HepG2 (cell line): ENCODE data around the gene BLOC1S4. TPM values are rescaled to one million over a fixed set of nuclear protein-coding genes. Genes with fewer than 3 reads are reported as not detected.

Source experiments
- CENPT ChIP-seq: sonication (generic); formaldehyde crosslinking; IDR thresholded peaks from 2 replicates; pipeline ENCODE4 v1.8.0; 2022; ENCODE audit warnings: low read depth, mild to moderate bottlenecking, moderate library complexity, missing genetic modification reagents
- GABPA ChIP-seq, 2 experiments: IDR thresholded peaks; 2 replicates each; pipeline ENCODE4 v1.6.1; 2011 to 2016; ENCODE audit warnings: low read depth in 2 of 2, low read length in 1 of 2, missing biosample characterization in 1 of 2, missing genetic modification characterization in 1 of 2
- HDAC2 ChIP-seq: sonication (generic); formaldehyde crosslinking; IDR thresholded peaks from 2 replicates; pipeline ENCODE4 v1.4.0; 2020; ENCODE audit warnings: missing genetic modification reagents
- HMGXB4 ChIP-seq, 2 experiments: sonication (generic) in 1 of 2; formaldehyde crosslinking in 1 of 2; IDR thresholded peaks; 2 replicates each; pipeline versions ENCODE4 v1.4.0 to v1.6.1; 2018 to 2020; ENCODE audit warnings: missing genetic modification reagents in 2 of 2, borderline replicate concordance in 1 of 2, low read depth in 1 of 2, mild to moderate bottlenecking in 1 of 2, missing biosample characterization in 1 of 2
- KDM1A ChIP-seq: IDR thresholded peaks from 2 replicates; pipeline ENCODE4 v1.6.1; 2016; ENCODE audit warnings: missing compliant biosample characterization
- MIXL1 ChIP-seq: IDR thresholded peaks from 2 replicates; pipeline ENCODE4 v1.6.1; 2016
- PPARG ChIP-seq: conservative IDR thresholded peaks from 2 replicates; pipeline ENCODE4 v1.6.1; 2016; ENCODE audit warnings: missing biosample characterization, missing genetic modification reagents
- SP4 ChIP-seq: sonication (generic); formaldehyde crosslinking; IDR thresholded peaks from 2 replicates; pipeline ENCODE4 v1.8.1; 2023; ENCODE audit warnings: mild to moderate bottlenecking, missing genetic modification reagents
- SRSF1 ChIP-seq: fragments of 200-400 bp; formaldehyde crosslinking; optimal IDR thresholded peaks from 2 replicates; pipeline ENCODE3; 2017; ENCODE audit warnings: mild to moderate bottlenecking, low read depth, low read length, moderate library complexity
- THAP9 ChIP-seq: sonication (generic); formaldehyde crosslinking; IDR thresholded peaks from 2 replicates; pipeline ENCODE4; 2020; ENCODE audit warnings: missing genetic modification reagents, mild to moderate bottlenecking, borderline replicate concordance
- TOPORS ChIP-seq: sonication (generic); formaldehyde crosslinking; IDR thresholded peaks from 2 replicates; pipeline ENCODE4 v1.8.0; 2023; ENCODE audit warnings: mild to moderate bottlenecking, missing genetic modification reagents
- ZBTB34 ChIP-seq: sonication (generic); formaldehyde crosslinking; IDR thresholded peaks from 2 replicates; pipeline ENCODE4 v1.8.0; 2022; ENCODE audit warnings: mild to moderate bottlenecking, missing genetic modification reagents
- ZNF138 ChIP-seq: sonication (generic); formaldehyde crosslinking; IDR thresholded peaks from 2 replicates; pipeline ENCODE4 v1.5.0; 2020; ENCODE audit warnings: mild to moderate bottlenecking, low read depth, missing genetic modification reagents
- ZNF326 ChIP-seq: sonication (generic); formaldehyde crosslinking; IDR thresholded peaks from 2 replicates; pipeline ENCODE4 v1.4.0; 2020; ENCODE audit warnings: missing genetic modification reagents, borderline replicate concordance
- ZNF562 ChIP-seq: sonication (generic); formaldehyde crosslinking; IDR thresholded peaks from 2 replicates; pipeline ENCODE4 v1.8.0; 2022; ENCODE audit warnings: missing genetic modification reagents, borderline replicate concordance
- ZNF83 ChIP-seq: sonication (generic); formaldehyde crosslinking; IDR thresholded peaks from 2 replicates; pipeline ENCODE4 v1.4.0; 2020; ENCODE audit warnings: missing genetic modification reagents, mild to moderate bottlenecking, borderline replicate concordance
- polyA plus RNA-seq, 8 experiments: library from polyadenylated mRNA; depleted of rRNA in 3 of 8; stranded (reverse) in 7 of 8; unstranded in 1 of 8; fragments of >200 nt; fragmentation: Illumina TruSeq in 4 of 8; extraction: Trizol in 4 of 8; gene quantifications; 2 replicates each; pipeline versions ENCODE4 v1.2.1 to v1.2.3, GENCODE V29; 2011 to 2016; ENCODE audit warnings: low read depth in 4 of 8, missing spikeins in 1 of 8, mixed read lengths in 1 of 8; ENCODE audit not compliant: insufficient read depth in 1 of 8
- total RNA-seq, 5 experiments: library from RNA; depleted of rRNA; stranded (reverse); fragments of >200 nt; fragmentation: Illumina TruSeq; extraction: Trizol; gene quantifications; 2 replicates each; pipeline ENCODE4 v1.2.3, GENCODE V29; 2016; ENCODE audit warnings: low read depth in 1 of 5
- TF ChIP-seq, protein P1 (sequence below): sonication (generic); formaldehyde crosslinking; IDR thresholded peaks from 2 replicates; pipeline ENCODE4 v1.5.0; 2020; ENCODE audit warnings: mild to moderate bottlenecking, missing genetic modification reagents, borderline replicate concordance

BLOC1S4 gene
- total and polyA plus RNA-seq, 2 of the 13 experiments (the other 11 are each of a cell fraction or from before 2014, with no cell fraction given): 15.5 to 20.9 TPM

- TF ChIP-seq HMGXB4 (CRISPR knock-in tag; IDR thresholded peaks at IDR 0.05; ENCODE audit: borderline replicate concordance in 1 of 2, low read depth in 1 of 2) (peak; percentile 76 to 80; a peak in 3 of 4 replicates), CENPT (CRISPR knock-in tag) (peak; percentile 67; the same call in 1 of the 2 replicates), KDM1A (CRISPR knock-in tag) (peak; percentile 11; the same call in 1 of the 2 replicates), GABPA (IDR thresholded peaks at IDR 0.05; ENCODE audit: low read depth, low read length) (no peak), GABPA (CRISPR knock-in tag; IDR thresholded peaks at IDR 0.05; ENCODE audit: low read depth) (peak; percentile 84), ZBTB34 (CRISPR knock-in tag) (no peak), ZNF83 (CRISPR knock-in tag) (0 out of 2 replicates have a peak, but pooled peaks have one; percentile 39), ZNF562 (CRISPR knock-in tag) (no peak), ZNF138 (CRISPR knock-in tag) (peak; percentile 68; the same call in 1 of the 2 replicates), THAP9 (0 out of 2 replicates have a peak, but pooled peaks have one; percentile 52), SP4 (peak; percentile 10; the same call in 1 of the 2 replicates), MIXL1 (0 out of 2 replicates have a peak, but pooled peaks have one; percentile 2), SRSF1 (no peak), TOPORS (CRISPR knock-in tag) (0 out of 2 replicates have a peak, but pooled peaks have one; percentile 60), ZNF326 (CRISPR knock-in tag) (no peak), HDAC2 (CRISPR knock-in tag) (peak; percentile 38; the same call in 1 of the 2 replicates), PPARG (no peak)
- TF ChIP-seq, protein P1, sequence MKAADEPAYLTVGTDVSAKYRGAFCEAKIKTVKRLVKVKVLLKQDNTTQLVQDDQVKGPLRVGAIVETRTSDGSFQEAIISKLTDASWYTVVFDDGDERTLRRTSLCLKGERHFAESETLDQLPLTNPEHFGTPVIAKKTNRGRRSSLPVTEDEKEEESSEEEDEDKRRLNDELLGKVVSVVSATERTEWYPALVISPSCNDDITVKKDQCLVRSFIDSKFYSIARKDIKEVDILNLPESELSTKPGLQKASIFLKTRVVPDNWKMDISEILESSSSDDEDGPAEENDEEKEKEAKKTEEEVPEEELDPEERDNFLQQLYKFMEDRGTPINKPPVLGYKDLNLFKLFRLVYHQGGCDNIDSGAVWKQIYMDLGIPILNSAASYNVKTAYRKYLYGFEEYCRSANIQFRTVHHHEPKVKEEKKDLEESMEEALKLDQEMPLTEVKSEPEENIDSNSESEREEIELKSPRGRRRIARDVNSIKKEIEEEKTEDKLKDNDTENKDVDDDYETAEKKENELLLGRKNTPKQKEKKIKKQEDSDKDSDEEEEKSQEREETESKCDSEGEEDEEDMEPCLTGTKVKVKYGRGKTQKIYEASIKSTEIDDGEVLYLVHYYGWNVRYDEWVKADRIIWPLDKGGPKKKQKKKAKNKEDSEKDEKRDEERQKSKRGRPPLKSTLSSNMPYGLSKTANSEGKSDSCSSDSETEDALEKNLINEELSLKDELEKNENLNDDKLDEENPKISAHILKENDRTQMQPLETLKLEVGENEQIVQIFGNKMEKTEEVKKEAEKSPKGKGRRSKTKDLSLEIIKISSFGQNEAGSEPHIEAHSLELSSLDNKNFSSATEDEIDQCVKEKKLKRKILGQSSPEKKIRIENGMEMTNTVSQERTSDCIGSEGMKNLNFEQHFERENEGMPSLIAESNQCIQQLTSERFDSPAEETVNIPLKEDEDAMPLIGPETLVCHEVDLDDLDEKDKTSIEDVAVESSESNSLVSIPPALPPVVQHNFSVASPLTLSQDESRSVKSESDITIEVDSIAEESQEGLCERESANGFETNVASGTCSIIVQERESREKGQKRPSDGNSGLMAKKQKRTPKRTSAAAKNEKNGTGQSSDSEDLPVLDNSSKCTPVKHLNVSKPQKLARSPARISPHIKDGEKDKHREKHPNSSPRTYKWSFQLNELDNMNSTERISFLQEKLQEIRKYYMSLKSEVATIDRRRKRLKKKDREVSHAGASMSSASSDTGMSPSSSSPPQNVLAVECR: peak; percentile 81
Observed at GRCh38 chr4:6716018-6716911, at the start of gene BLOC1S4 (continued).
